ENCODE results near the gene MEI1. TPM values are rescaled to one million over a fixed set of nuclear protein-coding genes. Genes with fewer than 3 reads are reported as not detected.
"Not testable (repeated sequence)": the region's sequence is repeated elsewhere in the genome, so short reads cannot be mapped to it uniquely, and the experiment has no call there.

Gene MEI1
- total RNA-seq, 1 experiment from 2014 or later, result 0.35 TPM

DNA sequence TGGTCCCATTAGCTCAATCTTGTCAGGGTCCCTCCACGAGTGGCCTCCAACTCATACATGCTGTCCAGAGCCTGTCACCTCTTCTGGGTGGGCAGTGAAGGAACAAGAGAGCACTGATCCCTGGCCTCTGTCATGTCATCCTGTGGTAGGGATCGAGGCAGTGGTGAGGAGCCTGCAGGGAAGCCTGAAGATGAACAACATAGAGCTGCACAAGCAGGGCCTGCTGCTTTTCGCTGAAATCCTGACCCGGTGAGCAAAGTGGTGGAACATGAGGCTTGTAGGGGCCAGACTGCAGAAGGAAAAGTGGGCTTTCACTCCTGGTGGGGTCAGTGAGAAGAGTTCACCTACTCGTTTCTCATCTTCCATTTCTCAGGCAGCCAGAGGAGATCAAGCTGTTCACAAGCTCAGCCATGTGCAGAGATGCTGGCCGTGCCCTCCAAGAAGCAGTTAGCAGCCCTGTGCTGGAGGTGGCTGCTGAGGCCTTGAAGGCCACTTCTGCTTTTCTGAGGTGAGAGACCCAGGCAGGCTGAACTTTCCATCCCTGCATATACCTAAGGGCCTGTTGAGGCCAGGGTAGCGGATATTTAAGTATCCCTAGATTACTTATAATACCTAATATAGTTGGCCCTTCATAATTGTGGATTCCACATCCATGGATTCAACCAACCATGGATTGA, 32.9 kb downstream of the MEI1 start (continued):
- TF ChIP-seq, protein P1, sequence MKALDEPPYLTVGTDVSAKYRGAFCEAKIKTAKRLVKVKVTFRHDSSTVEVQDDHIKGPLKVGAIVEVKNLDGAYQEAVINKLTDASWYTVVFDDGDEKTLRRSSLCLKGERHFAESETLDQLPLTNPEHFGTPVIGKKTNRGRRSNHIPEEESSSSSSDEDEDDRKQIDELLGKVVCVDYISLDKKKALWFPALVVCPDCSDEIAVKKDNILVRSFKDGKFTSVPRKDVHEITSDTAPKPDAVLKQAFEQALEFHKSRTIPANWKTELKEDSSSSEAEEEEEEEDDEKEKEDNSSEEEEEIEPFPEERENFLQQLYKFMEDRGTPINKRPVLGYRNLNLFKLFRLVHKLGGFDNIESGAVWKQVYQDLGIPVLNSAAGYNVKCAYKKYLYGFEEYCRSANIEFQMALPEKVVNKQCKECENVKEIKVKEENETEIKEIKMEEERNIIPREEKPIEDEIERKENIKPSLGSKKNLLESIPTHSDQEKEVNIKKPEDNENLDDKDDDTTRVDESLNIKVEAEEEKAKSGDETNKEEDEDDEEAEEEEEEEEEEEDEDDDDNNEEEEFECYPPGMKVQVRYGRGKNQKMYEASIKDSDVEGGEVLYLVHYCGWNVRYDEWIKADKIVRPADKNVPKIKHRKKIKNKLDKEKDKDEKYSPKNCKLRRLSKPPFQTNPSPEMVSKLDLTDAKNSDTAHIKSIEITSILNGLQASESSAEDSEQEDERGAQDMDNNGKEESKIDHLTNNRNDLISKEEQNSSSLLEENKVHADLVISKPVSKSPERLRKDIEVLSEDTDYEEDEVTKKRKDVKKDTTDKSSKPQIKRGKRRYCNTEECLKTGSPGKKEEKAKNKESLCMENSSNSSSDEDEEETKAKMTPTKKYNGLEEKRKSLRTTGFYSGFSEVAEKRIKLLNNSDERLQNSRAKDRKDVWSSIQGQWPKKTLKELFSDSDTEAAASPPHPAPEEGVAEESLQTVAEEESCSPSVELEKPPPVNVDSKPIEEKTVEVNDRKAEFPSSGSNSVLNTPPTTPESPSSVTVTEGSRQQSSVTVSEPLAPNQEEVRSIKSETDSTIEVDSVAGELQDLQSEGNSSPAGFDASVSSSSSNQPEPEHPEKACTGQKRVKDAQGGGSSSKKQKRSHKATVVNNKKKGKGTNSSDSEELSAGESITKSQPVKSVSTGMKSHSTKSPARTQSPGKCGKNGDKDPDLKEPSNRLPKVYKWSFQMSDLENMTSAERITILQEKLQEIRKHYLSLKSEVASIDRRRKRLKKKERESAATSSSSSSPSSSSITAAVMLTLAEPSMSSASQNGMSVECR (CRISPR knock-in tag; IDR thresholded peaks at IDR 0.05; ENCODE audit: borderline replicate concordance), result no peak
- TF ChIP-seq, protein P2, sequence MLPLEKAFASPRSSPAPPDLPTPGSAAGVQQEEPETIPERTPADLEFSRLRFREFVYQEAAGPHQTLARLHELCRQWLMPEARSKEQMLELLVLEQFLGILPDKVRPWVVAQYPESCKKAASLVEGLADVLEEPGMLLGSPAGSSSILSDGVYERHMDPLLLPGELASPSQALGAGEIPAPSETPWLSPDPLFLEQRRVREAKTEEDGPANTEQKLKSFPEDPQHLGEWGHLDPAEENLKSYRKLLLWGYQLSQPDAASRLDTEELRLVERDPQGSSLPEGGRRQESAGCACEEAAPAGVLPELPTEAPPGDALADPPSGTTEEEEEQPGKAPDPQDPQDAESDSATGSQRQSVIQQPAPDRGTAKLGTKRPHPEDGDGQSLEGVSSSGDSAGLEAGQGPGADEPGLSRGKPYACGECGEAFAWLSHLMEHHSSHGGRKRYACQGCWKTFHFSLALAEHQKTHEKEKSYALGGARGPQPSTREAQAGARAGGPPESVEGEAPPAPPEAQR (CRISPR knock-in tag; IDR thresholded peaks at IDR 0.05), result no peak
- TF ChIP-seq, protein P3, sequence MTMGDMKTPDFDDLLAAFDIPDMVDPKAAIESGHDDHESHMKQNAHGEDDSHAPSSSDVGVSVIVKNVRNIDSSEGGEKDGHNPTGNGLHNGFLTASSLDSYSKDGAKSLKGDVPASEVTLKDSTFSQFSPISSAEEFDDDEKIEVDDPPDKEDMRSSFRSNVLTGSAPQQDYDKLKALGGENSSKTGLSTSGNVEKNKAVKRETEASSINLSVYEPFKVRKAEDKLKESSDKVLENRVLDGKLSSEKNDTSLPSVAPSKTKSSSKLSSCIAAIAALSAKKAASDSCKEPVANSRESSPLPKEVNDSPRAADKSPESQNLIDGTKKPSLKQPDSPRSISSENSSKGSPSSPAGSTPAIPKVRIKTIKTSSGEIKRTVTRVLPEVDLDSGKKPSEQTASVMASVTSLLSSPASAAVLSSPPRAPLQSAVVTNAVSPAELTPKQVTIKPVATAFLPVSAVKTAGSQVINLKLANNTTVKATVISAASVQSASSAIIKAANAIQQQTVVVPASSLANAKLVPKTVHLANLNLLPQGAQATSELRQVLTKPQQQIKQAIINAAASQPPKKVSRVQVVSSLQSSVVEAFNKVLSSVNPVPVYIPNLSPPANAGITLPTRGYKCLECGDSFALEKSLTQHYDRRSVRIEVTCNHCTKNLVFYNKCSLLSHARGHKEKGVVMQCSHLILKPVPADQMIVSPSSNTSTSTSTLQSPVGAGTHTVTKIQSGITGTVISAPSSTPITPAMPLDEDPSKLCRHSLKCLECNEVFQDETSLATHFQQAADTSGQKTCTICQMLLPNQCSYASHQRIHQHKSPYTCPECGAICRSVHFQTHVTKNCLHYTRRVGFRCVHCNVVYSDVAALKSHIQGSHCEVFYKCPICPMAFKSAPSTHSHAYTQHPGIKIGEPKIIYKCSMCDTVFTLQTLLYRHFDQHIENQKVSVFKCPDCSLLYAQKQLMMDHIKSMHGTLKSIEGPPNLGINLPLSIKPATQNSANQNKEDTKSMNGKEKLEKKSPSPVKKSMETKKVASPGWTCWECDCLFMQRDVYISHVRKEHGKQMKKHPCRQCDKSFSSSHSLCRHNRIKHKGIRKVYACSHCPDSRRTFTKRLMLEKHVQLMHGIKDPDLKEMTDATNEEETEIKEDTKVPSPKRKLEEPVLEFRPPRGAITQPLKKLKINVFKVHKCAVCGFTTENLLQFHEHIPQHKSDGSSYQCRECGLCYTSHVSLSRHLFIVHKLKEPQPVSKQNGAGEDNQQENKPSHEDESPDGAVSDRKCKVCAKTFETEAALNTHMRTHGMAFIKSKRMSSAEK (CRISPR knock-in tag; IDR thresholded peaks at IDR 0.05; ENCODE audit: borderline replicate concordance), result no peak

DNA sequence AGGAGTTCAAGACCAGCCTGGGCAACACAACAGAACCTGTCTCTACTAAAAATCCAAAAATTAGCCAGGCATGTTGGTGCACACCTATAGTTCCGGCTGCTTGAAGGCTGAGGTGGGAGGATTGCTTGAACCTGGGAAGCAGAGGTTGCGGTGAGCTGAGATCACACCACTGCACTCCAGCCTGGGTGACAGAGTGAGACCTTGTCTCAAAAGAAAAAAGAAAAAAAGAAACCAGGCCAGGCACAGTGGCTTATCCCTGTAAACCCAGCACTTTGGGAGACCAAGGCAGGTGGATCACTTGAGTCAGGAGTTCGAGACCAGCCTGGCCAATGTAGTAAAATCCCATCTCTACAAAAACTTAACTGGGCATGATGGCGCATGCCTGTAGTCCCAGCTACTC, 33.9 kb downstream of the MEI1 start:
- CTCF ChIA-PET; DNase-seq (ENCODE audit: low spot score); ATAC-seq; H3K36me3 Mint-ChIP-seq; H3K27me3 Mint-ChIP-seq (ENCODE audit: low read depth); H3K27ac Mint-ChIP-seq; H3K4me1 Mint-ChIP-seq; POLR2A ChIA-PET; H3K9me3 Mint-ChIP-seq; H3K4me3 Mint-ChIP-seq: not testable (repeated sequence)

DNA sequence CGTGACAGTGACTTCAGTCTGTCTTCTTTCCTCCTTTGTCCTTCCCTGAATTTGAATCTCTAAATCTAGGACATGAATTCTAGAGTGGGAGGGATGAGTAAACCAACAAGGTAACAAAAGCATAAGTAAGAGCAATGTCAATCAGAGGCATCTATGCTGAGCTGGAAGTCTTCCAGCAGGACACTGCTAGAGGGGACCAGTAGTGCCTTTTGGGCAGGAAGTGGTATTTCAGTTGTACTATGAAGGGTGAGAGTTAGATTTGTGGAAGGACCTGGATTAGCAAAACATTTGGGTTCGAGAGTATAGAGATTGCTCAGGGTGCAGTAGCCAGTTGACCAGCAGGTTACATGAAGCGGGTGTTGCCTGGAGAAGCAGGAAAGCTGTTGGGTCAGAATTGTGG, 40.3 kb downstream of the MEI1 start:
- POLR2A ChIA-PET, result no interaction called here
- peaks cover 5% of the 10 kb centered on the region; the same call in 1 of the 2 replicates for H3K4me1 Mint-ChIP-seq
- H3K4me3 Mint-ChIP-seq, result no peak overlapping the region
- DNase-seq (ENCODE audit: low spot score) (no peak), ATAC-seq (no peak)
- CTCF ChIA-PET, result interaction anchor here (5.2 kb wide), 1 partner anchor 43 kb away, joined by 37 read pairs; no protein-coding TSS in a partner anchor
- no peak overlapping the region for H3K27ac Mint-ChIP-seq
- no peaks in the 10 kb centered on the region for H3K36me3 Mint-ChIP-seq
- 0 out of 2 replicates have a peak, but pooled peaks cover 5% of the 10 kb centered on the region for H3K27me3 Mint-ChIP-seq (ENCODE audit: low read depth)
- no peaks in the 10 kb centered on the region for H3K9me3 Mint-ChIP-seq
- TF ChIP-seq ZNF138 (CRISPR knock-in tag; conservative IDR thresholded peaks at IDR 0.05), result no peak
- TF ChIP-seq, protein P4, sequence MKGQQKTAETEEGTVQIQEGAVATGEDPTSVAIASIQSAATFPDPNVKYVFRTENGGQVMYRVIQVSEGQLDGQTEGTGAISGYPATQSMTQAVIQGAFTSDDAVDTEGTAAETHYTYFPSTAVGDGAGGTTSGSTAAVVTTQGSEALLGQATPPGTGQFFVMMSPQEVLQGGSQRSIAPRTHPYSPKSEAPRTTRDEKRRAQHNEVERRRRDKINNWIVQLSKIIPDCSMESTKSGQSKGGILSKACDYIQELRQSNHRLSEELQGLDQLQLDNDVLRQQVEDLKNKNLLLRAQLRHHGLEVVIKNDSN (CRISPR knock-in tag; IDR thresholded peaks at IDR 0.05), result no peak
- TF ChIP-seq NFYB (CRISPR knock-in tag; conservative IDR thresholded peaks at IDR 0.05; ENCODE audit: low read depth), result no peak
- no peak for TF ChIP-seq ELF4 (CRISPR knock-in tag; IDR thresholded peaks at IDR 0.05; ENCODE audit: low read depth)
- no peak for TF ChIP-seq RELA (CRISPR knock-in tag; IDR thresholded peaks at IDR 0.05; ENCODE audit: borderline replicate concordance)
- no peak for TF ChIP-seq ZNF416 (CRISPR knock-in tag; IDR thresholded peaks at IDR 0.05)
- no peak for TF ChIP-seq EMX1 (CRISPR knock-in tag; IDR thresholded peaks at IDR 0.05)
- TF ChIP-seq, protein P5, sequence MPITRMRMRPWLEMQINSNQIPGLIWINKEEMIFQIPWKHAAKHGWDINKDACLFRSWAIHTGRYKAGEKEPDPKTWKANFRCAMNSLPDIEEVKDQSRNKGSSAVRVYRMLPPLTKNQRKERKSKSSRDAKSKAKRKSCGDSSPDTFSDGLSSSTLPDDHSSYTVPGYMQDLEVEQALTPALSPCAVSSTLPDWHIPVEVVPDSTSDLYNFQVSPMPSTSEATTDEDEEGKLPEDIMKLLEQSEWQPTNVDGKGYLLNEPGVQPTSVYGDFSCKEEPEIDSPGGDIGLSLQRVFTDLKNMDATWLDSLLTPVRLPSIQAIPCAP (CRISPR knock-in tag; IDR thresholded peaks at IDR 0.05), result no peak
- TF ChIP-seq, protein P6, sequence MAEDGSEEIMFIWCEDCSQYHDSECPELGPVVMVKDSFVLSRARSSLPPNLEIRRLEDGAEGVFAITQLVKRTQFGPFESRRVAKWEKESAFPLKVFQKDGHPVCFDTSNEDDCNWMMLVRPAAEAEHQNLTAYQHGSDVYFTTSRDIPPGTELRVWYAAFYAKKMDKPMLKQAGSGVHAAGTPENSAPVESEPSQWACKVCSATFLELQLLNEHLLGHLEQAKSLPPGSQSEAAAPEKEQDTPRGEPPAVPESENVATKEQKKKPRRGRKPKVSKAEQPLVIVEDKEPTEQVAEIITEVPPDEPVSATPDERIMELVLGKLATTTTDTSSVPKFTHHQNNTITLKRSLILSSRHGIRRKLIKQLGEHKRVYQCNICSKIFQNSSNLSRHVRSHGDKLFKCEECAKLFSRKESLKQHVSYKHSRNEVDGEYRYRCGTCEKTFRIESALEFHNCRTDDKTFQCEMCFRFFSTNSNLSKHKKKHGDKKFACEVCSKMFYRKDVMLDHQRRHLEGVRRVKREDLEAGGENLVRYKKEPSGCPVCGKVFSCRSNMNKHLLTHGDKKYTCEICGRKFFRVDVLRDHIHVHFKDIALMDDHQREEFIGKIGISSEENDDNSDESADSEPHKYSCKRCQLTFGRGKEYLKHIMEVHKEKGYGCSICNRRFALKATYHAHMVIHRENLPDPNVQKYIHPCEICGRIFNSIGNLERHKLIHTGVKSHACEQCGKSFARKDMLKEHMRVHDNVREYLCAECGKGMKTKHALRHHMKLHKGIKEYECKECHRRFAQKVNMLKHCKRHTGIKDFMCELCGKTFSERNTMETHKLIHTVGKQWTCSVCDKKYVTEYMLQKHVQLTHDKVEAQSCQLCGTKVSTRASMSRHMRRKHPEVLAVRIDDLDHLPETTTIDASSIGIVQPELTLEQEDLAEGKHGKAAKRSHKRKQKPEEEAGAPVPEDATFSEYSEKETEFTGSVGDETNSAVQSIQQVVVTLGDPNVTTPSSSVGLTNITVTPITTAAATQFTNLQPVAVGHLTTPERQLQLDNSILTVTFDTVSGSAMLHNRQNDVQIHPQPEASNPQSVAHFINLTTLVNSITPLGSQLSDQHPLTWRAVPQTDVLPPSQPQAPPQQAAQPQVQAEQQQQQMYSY (CRISPR knock-in tag; IDR thresholded peaks at IDR 0.05), result no peak
- TF ChIP-seq, protein P7, sequence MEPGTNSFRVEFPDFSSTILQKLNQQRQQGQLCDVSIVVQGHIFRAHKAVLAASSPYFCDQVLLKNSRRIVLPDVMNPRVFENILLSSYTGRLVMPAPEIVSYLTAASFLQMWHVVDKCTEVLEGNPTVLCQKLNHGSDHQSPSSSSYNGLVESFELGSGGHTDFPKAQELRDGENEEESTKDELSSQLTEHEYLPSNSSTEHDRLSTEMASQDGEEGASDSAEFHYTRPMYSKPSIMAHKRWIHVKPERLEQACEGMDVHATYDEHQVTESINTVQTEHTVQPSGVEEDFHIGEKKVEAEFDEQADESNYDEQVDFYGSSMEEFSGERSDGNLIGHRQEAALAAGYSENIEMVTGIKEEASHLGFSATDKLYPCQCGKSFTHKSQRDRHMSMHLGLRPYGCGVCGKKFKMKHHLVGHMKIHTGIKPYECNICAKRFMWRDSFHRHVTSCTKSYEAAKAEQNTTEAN (CRISPR knock-in tag; IDR thresholded peaks at IDR 0.05), result no peak
- no peak for TF ChIP-seq PRRX2 (CRISPR knock-in tag; IDR thresholded peaks at IDR 0.05)
- TF ChIP-seq GTF2I (CRISPR knock-in tag; conservative IDR thresholded peaks at IDR 0.05), result no peak

All from WTC11 (cell line).